ENCODE results near the gene ATP2C2.

ATP2C2 gene

DNA sequence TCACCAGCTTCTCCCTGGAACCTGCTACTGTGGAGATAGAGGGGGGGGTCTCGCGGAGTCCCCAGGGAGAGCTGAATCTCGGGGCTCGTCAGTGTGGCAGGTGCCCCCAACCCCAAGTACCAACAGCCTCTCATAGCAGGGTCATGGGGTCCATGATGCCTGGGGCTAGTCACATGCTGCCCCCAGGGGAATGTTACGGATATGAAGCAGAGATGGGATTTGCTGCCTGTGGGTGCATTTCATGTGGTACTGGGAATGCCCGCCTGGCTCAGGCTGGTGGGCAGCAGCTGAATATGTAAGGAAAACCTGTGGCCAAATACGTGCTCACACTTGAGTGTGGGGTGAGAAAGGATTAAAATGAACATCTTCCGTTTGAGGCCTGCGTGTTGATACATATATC is 86.7 kb downstream of the ATP2C2 start:
- Histone ChIP-seq H3F3A (ENCODE audit: insufficient read depth, low read length) (no peaks in the 10 kb centered on the region), H3K27ac (ENCODE audit: low read length) (no peak overlapping the region), H3K36me3 (replicated peaks; ENCODE audit: insufficient read depth, low read length) (no peaks in the 10 kb centered on the region), H3K4me3 (ENCODE audit: low read length) (no peak overlapping the region), H3K4me2 (ENCODE audit: low read depth, low read length) (no peak overlapping the region), H2AFZ (ENCODE audit: low read length) (no peak overlapping the region), H3K9me2 (replicated peaks; ENCODE audit: insufficient read depth, low read length) (no peaks in the 10 kb centered on the region), H3K9me3 (replicated peaks; ENCODE audit: insufficient read depth, low read length) (no peaks in the 10 kb centered on the region), H3K9ac (ENCODE audit: low read length) (no peak overlapping the region), H3K79me2 (ENCODE audit: low read length) (no peaks in the 10 kb centered on the region), H3K27me3 (replicated peaks; ENCODE audit: insufficient read depth, low read length) (peaks cover 10% of the 10 kb centered on the region), H3K4me1 (ENCODE audit: low read length) (no peaks in the 10 kb centered on the region), H4K20me1 (ENCODE audit: insufficient read depth, low read length) (no peaks in the 10 kb centered on the region)
- DNase-seq, result no peak
- no peak for TF ChIP-seq EZH2 (optimal IDR thresholded peaks at IDR 0.05; ENCODE audit: low read depth, low read length)
- TF ChIP-seq EZH2phosphoT487 (IDR thresholded peaks at IDR 0.05; ENCODE audit: low read length), result no peak
- no peak for TF ChIP-seq CTCF (IDR thresholded peaks at IDR 0.05; ENCODE audit: low read length)

- Histone ChIP-seq H3K4me3 (ENCODE audit: low read length) (no peak overlapping the region), H3K4me2 (ENCODE audit: low read depth, low read length) (no peak overlapping the region), H3K27ac (ENCODE audit: low read length) (no peak overlapping the region), H3K9me3 (replicated peaks; ENCODE audit: insufficient read depth, low read length) (no peaks in the 10 kb centered on the region), H3K9ac (ENCODE audit: low read length) (no peak overlapping the region), H3K9me2 (replicated peaks; ENCODE audit: insufficient read depth, low read length) (no peaks in the 10 kb centered on the region), H4K20me1 (ENCODE audit: insufficient read depth, low read length) (no peaks in the 10 kb centered on the region), H3K4me1 (ENCODE audit: low read length) (no peaks in the 10 kb centered on the region), H3K79me2 (ENCODE audit: low read length) (no peaks in the 10 kb centered on the region), H3K27me3 (replicated peaks; ENCODE audit: insufficient read depth, low read length) (peaks cover 3% of the 10 kb centered on the region), H3F3A (ENCODE audit: insufficient read depth, low read length) (no peaks in the 10 kb centered on the region), H3K36me3 (replicated peaks; ENCODE audit: insufficient read depth, low read length) (no peaks in the 10 kb centered on the region), H2AFZ (ENCODE audit: low read length) (no peak overlapping the region)
- no peak for TF ChIP-seq EZH2phosphoT487 (IDR thresholded peaks at IDR 0.05; ENCODE audit: low read length)
- TF ChIP-seq EZH2 (optimal IDR thresholded peaks at IDR 0.05; ENCODE audit: low read depth, low read length), result no peak
- TF ChIP-seq CTCF (IDR thresholded peaks at IDR 0.05; ENCODE audit: low read length), result no peak
- no peak for DNase-seq
Measured at GRCh38 chr16:84458606-84459532, 90.5 kb downstream of the ATP2C2 start.

GRCh38 chr16:84459533-84459894 is 91.2 kb downstream of the ATP2C2 start:
- H3K36me3 ChIP-seq (replicated peaks; ENCODE audit: insufficient read depth, low read length), result no peaks in the 10 kb centered on the region
- TF ChIP-seq CTCF (IDR thresholded peaks at IDR 0.05; ENCODE audit: low read length) (no peak), EZH2phosphoT487 (IDR thresholded peaks at IDR 0.05; ENCODE audit: low read length) (no peak), EZH2 (optimal IDR thresholded peaks at IDR 0.05; ENCODE audit: low read depth, low read length) (no peak)
- no peaks in the 10 kb centered on the region for H3F3A ChIP-seq (ENCODE audit: insufficient read depth, low read length)
- no peaks in the 10 kb centered on the region for H3K4me1 ChIP-seq (ENCODE audit: low read length)
- no peak overlapping the region for H3K4me3 ChIP-seq (ENCODE audit: low read length)
- H3K4me2 ChIP-seq (ENCODE audit: low read depth, low read length), result no peak overlapping the region
- no peak overlapping the region for H2AFZ ChIP-seq (ENCODE audit: low read length)
- no peaks in the 10 kb centered on the region for H3K79me2 ChIP-seq (ENCODE audit: low read length)
- H3K27me3 ChIP-seq (replicated peaks; ENCODE audit: insufficient read depth, low read length), result no peaks in the 10 kb centered on the region; the same call in 1 of the 2 replicates
- no peaks in the 10 kb centered on the region for H3K9me2 ChIP-seq (replicated peaks; ENCODE audit: insufficient read depth, low read length)
- H4K20me1 ChIP-seq (ENCODE audit: insufficient read depth, low read length), result no peaks in the 10 kb centered on the region
- no peaks in the 10 kb centered on the region for H3K9me3 ChIP-seq (replicated peaks; ENCODE audit: insufficient read depth, low read length)
- no peak overlapping the region for H3K9ac ChIP-seq (ENCODE audit: low read length)
- no peak overlapping the region for H3K27ac ChIP-seq (ENCODE audit: low read length)
- no peak for DNase-seq
